ENCODE measurements around the gene TAF11L10.
"Not testable (repeated sequence)": the region's sequence is repeated elsewhere in the genome, so short reads cannot be mapped to it uniquely, and the experiment has no call there.

The TAF11L10 gene

GRCh38 chr5:17590860-17591259 lies 6.8 kb downstream of the TAF11L10 start, which contains the start of gene TAF11L8:
TSS of gene TAF11L8 (minus strand) at chr5:17590960.
- not testable (repeated sequence) for TF ChIP-seq TAF1 (IDR thresholded peaks at IDR 0.05; ENCODE audit: borderline replicate concordance, insufficient read depth, low read length); SIN3A (IDR thresholded peaks at IDR 0.05; ENCODE audit: borderline replicate concordance, insufficient read depth, low read length); FOXP2 (optimal IDR thresholded peaks at IDR 0.05; ENCODE audit: borderline replicate concordance, extremely low read depth, extremely low read length, insufficient read depth)

- TF ChIP-seq FOXP2 (optimal IDR thresholded peaks at IDR 0.05; ENCODE audit: borderline replicate concordance, extremely low read depth, extremely low read length, insufficient read depth); REST (IDR thresholded peaks at IDR 0.05; ENCODE audit: insufficient read depth in 1 of 2, low read depth in 2 of 2, low read length in 2 of 2); POLR2AphosphoS5 (IDR thresholded peaks at IDR 0.05; ENCODE audit: low read depth, low read length): not testable (repeated sequence)
These were observed 12.0 kb downstream of the TAF11L10 start, which contains the start of gene TAF11L7 for GRCh38 chr5:17585658-17586057. TSS of gene TAF11L7 (minus strand) at chr5:17585758.
